GM21381 (cell line): ENCODE results near the gene MYCBP2.
"Not testable (repeated sequence)": the region's sequence is repeated elsewhere in the genome, so short reads cannot be mapped to it uniquely, and the experiment has no call there.

ENCODE experiments used
- ATAC-seq: cut with Tn5 transposase; IDR thresholded peaks from one replicate; pipeline ENCODE4 v1.9.1; 2021; ENCODE audit warnings: mild to moderate bottlenecking, moderate library complexity; ENCODE audit not compliant: unreplicated experiment

MYCBP2 gene

DNA sequence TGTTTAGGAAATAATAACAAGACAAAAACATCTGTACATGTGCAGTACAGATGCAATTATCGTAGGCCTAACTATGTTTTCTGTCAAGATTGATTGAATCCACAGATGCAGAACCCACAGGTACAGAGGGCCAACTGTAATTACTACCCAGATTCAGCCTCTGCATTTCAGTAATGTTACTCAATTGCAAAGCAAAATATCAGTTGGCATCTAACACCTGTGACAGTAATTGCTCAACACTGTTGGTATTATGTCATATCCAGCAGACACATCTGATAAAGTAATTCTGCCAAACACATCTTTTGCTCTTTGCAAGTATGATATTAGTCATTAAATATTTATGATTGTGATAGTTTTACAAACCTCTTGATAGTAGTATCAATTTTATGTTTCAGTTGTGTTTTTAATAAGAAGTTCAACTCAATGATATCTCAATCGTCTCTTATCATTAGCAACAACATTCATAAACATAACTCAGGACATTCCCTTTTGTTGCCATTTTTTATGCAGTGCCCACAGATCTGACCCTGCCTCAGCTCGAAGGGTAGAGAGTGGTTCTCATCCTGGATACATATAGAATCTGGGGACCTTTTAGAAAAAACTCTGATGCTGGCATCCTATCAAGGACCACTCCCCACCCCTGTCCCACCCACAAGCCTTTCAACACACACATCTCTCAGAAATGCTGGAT, 104.7 kb downstream of the MYCBP2 start:
- ATAC-seq, result no peak

DNA sequence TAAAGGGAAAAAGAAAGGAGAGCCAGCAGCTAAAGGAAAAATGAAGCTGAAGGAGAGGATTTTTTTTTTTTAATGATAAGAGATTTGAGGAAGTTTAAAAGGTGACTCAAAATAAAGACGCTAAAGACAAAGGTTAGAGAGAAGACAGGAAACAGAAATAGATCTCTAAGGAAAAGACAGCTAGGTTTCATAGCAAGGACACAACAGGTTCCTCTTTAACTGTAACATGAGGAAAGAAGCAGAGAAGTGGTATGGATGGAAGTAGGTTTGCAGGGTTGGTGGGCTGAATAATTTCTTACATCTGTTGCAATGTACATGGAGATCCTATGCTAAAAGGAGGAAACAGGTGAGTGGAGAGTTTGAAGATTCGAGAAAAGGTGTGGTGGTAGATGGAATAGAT, 107.5 kb downstream of the MYCBP2 start:
- no peak for ATAC-seq

DNA sequence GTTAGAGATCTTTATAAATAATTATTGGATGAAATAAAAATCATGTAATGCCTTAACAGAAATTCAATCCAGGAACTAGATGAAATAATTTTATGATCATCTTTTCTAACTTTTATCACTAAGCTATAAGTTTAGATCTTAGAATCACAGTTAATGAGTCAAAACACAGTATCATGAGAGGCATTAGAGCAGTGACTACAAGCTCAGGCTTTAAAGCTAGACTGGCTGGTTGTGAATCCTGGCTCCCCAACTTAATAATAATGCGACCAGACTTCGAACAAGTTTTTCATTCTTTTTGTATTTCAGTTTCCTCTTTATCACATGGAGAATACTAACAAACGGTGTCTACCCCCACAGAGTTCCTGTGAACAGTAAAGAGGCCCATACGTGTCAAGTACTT, 108.6 kb downstream of the MYCBP2 start:
- no peak for ATAC-seq

DNA sequence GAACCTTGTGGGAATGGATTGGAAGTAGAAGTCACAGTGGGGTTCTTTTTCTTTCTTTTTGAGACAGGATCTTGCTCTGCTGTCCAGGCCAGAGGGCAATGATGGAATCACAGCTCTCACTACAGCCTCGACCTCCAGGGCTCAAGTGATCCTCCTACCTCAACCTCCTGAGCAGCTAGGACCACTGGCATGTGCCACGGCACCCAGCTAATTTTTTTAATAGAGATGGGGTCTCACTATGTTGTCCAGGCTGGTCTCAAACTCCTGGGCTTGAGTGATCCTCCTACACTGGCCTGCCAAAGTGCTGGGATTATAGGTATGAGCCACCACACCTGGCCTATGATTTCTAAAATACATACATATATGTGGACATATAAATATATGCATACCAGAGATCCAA, 111.4 kb downstream of the MYCBP2 start:
- no peak for ATAC-seq

DNA sequence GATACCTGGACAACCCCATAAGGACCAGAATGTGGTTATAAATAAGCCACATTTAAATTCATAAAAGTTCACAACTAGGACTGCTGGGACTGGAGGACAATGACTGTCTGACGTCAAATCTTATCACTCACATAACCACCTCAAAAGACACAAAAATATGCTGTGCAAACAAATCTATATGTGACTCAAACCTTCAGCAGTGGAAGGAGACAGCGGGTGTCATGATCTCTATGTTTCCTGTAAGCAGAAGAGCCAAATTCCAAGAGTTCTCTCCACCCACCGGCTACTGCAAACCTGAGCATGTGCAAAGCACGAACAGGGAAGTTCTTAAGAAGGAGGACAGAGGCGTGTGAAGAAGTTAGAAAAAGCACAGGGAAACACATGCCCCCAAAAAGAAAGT, 113.2 kb downstream of the MYCBP2 start:
- no peak for ATAC-seq

DNA sequence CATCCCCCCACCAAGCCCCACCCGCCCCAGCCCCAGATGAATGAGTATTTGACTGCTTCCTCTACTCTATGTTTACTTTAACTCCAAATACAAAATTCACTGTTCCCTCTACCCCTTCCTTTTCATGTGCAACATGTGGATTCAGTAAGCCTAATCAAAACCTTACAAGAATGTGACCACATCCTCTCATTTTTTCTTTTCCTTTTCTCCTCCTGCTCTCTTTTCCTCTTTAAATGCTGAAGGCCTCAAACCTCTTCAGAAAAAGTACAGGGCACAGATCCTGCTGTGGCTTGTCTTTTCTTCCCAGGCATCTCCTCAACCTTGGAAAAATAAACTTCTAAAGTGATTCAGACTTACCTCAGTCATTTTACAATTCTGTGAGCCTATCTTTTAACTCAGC, 119.0 kb downstream of the MYCBP2 start:
- ATAC-seq, result no peak

DNA sequence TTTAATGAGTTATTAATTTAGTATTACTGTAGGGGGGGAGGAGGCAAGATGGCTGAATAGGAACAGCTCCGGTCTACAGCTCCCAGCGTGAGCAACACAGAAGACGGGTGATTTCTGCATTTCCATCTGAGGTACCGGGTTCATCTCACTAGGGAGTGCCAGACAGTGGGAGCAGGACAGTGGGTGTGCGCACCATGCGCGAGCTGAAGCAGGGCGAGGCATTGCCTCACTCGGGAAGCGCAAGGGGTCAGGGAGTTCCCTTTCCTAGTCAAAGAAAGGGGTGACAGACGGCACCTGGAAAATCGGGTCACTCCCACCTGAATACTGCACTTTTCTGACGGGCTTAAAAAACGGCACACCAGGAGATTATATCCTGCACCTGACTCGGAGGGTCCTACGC, 127.9 kb downstream of the MYCBP2 start:
- ATAC-seq, result not testable (repeated sequence)

DNA sequence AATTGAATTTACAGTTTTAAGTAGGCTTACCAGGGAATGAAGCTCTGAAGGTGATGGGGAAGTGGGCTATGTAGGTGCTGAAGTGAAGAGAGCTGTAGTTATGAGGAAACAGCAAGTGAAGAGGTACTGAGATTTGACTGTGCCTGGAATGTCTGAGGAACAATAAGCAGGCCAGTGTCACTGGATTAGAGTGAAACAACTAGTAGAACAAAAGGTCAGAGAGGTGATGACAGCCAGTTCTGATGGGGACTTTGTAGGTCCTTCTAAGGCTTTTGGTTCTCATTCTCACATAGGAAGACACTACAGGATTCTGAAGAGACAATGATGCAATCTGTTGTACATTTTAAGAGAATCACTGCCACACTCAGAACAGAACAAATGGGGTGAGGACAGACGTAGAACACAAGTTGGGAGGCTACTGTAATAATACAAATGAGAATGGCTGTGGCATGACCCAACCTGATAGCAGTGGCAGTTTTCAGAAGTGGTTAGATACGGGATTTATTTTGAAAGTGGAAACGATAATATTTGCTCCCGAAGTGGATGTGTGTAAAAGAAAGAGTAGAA, 130.8 kb downstream of the MYCBP2 start:
- no peak for ATAC-seq

DNA sequence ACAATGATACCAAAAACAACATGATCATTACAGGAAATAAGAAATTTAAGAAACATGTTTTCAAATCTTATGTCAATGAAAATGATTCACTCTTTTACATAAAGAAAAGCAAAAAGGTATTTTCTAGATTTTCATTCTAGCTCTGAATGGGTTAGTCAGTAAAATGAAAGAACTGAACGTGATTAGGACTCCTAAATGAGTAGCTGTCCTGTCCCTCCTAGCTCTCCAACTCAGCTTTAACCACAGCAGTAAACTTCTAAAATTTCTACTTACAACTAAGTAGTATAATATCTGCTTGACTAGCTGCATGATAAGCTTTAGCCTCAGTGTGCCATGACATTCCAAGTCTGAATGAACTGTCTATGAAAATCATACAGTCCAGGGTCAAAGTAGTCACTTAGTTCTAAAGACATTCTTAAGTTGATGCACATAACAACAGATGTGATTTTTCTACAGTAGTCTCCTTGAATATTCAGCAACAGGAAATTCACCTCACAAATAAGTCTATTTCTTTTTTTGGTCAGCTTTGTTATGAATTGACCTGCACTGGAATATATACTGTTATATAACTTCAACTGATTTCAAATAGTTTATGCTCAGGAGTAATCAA, 136.4 kb downstream of the MYCBP2 start:
- ATAC-seq, result no peak

DNA sequence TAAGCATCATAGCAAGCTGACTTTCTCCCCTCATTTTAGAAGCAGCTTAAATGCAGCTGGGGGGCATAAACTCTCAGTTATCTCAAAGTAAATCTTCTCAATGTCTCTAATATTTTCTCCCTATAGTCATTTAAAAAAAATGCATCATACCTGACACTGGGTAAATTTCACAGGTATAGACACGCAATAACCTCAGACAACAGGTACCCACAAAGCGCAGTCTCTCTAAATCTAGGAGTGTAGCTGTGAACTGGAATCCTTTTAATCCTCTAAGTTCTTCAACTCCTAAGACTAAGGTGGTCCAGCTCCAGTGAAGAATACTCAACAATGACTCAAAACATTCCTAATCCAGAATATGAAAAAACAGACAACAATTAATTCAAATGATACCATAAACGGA, 141.2 kb downstream of the MYCBP2 start:
- no peak for ATAC-seq

DNA sequence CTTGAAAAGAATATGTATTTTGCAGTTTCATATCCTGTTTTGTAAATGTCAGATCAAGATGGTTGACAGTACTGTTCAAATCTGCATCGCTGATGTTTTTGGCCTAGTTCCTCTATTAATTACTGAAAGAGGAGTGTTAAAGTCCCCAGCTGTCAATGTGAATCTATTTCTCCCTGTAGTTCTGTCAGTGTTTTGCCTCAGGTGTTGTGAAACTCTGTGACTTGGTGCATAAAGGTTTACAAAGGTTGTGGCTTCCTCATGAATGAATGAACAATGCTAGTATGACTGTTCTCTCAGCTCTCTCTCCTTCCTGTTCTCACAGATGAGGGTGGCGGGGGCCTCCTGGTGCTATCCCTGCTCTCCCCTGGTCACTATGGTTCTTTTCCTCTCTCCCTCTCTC, 142.4 kb downstream of the MYCBP2 start:
- peak; percentile 97 for ATAC-seq

DNA sequence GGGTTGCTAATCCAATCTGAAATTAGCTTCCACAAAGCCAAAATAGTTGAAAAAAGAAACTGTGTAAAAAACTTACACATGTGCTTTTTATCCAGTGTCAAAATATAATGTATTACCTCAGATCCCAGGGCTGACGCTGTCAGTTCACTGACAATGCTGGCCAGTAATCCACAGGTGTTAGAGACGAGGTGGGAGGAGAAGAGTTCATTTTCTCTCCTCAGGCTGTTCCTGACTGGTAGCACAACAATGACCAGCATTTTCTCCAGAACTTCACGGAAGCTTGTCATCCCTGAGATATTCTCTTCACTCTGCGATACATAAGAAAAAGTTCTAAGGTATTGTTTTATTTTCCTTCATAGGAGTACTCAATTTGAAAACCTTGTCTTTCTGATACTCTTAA, 146.9 kb downstream of the MYCBP2 start:
- ATAC-seq, result no peak

DNA sequence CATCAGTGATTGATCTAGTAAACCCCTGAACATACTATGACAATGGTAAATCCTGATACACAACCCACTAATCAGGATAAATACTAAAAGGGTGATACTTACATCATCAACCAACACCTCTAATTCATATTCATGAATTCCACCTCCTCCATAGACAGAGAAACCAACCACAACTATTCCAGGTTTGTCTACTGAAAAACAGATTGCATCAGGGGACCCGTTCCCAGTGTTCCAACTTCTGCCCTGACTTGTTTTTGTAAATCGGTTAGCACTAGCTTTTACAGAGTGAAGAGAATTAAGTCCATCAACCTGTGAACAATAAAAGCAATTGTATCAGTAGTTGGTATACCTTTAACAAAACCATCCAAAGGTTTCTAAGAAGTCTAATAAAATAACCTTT, 149.2 kb downstream of the MYCBP2 start:
- ATAC-seq, result no peak

DNA sequence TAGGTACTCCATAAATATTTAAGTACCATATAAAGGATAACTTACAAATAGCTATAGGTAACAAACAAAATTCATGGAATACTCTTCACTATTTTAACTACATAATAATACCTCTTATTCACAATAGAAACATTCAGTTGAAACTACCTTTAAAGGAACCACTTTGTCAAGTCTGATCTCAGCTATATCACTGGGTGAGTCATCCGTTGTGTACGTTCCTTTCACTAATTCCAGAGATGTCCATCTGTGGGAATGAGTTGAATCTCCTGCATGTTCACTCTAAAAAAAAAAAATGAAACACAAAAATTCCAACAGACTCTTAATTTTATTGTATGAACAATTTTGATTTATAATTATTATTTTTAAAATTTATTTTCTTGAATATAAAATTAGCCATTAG, 150.5 kb downstream of the MYCBP2 start:
- no peak for ATAC-seq

DNA sequence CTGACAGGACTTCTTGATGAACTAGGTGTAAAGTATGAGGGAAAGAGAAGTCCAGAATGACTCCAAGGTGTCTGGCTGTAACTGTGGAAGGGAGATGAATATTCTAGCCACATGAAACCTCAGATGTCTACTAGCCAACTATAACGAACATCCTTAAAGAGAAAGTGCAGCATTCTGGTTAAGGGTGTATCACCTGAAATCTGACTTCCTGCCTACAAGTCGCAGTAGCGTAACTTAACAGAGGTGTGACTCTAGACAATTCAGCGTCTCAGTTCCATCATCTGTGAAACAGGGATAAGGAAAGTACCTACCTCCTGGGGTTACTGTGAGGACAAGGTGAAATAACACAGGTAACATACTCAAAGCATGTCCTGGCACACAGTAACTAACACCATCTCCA, 154.2 kb downstream of the MYCBP2 start:
- ATAC-seq, result no peak

DNA sequence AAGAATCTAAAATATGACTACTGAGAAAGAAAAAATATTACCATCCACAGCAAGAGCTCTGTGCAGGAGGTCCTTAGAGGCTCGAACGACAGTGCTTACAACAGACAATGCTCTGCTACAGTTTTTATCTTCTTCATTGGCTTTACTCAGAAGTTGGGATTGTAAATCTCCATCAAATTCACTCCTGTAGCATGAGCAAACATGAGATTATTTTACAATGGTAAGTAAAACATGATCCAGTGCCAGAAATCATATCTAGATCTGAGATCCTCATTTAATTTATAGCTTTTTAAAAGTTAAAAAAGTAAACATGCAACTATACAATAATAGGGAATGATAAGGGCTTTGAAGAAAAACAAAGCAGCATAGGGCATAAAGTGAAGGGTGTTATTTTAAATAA, 155.4 kb downstream of the MYCBP2 start:
- no peak for ATAC-seq

DNA sequence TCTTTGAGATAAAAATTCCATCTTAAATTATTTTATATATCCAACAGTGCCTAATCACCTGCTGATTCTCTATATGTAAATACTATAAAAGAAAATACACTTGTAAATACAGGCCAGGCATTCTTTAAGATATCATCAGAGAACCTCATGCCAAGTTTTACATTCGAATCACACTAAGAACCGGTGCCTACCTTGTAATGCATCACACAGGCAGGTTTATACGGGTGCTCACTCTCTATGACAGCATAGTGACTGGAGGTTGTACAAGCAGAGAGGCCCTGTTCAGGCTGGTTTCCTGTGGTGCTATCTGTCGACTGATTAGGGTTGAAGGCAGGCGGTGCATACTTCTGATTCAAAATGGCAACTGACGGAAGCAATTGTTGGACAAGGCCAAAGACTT, 158.7 kb downstream of the MYCBP2 start:
- no peak for ATAC-seq

DNA sequence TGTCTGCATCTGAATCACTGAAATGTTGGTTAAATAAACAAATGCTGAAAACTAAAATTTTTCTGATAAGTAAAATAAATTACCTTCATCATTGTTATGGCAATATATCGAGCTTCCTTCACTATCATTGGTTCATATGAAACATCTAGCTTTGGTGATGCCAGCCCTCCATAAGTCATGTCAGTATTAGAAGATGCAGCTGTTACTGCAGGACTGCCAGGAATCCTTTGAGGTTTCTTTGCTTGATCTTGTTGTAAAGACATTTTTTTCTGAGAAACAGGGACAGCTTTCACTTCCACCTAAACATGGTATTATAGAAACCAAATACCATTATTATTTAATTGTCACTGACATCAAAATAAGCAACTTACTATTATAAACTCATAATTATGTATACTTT, 176.2 kb downstream of the MYCBP2 start:
- ATAC-seq, result no peak

DNA sequence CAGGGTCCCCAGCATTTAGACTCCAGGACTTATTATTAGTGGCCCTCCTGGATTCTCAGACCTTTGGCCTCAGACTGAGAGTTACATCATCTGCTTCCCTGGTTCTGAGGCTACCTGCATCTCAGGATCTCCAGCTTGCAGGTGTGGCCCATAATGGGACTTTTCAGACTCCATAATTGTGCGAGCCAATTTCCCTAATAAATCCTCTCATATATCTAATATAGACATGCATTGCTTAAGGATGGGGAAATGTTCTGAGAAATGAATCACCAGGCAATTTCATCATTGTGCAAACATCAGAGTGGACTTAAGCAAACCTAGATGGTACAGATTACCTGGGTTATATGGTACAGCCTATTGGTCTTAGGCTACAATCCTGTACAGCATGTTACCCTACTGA, 183.5 kb downstream of the MYCBP2 start:
- ATAC-seq, result no peak

DNA sequence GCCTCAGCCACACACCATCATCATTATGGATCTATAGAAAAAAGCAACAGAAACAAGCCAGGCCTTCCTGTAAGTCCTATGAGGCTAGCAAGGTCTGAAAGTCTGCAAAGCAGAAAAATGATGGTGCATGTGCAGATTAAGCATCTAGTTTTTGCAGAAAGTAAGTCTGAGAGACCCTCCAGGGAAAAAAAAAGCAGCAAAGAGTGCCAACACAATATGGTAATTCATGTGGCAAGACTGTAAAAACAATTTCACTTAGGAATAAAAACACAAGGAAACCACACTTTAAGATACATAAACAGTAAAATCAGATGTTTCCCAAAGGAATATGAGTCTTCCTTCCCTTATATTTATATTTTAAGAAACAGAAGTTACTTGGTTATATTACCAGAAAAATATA, 187.6 kb downstream of the MYCBP2 start:
- no peak for ATAC-seq

DNA sequence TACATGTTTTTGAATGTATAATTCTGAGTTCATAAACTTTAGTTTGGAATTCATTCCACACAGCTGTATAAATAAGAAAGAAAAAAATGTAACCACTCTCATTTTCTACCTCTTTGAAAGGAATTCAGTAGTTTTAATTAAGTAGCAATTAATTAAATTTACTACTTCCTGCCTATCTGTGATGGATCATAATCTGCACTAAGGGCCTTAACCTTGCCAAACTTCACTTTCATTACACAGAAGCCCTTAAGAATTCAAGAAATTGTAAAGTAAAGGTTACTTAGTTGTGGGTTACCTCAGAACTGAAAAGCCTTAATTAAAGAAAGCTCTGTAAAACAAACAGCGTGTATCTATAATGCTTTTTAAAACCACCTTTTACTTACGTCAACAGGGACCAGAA, 188.1 kb downstream of the MYCBP2 start:
- ATAC-seq, result no peak

DNA sequence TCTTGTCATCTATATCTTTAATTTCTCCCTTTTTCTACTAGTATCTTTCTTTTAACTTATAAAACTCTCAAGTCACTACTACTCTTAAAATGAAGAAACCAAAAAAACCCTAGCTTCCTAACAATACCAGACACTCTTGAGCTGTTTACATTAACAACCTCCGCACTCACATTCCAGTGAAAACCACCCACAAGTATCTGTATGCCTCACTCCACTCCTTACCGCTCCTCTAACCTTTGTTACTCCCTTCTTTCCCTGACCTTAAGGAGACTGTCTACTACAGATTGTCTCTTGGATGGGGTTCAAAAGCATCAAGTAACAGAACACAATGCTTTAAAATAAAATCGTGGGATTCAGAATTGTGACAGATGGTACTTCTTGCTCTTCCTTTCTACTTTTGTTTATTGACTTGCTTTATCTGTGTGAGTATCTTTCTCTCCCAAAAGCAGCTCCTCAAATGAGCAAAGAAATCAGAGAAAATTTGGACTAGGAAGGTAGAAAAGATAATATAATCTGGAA, 189.9 kb downstream of the MYCBP2 start:
- ATAC-seq, result no peak

DNA sequence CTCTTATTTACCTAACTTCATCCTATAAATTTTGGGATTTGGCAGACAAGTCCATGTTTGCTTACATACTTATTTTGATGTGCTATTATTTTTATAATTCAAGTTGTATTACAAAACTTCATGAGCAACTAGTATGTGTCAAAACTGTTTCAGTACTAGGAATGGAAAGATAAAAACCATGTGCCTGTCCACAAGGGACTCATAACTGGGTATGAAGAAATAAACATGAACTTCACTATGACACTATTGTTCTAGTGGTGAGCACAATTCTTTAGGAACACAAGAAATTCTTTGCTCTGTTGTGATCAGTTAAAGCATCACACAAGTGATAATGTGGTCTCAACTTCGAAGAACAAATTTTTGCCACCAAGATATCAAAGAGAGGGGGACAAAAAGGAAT, 202.5 kb downstream of the MYCBP2 start:
- no peak for ATAC-seq
